Measurements from ENCODE around the gene KRTAP10-10. TPM values are rescaled to one million over a fixed set of nuclear protein-coding genes. Genes with fewer than 3 reads are reported as not detected.

The KRTAP10-10 gene
- total and polyA plus RNA-seq, 9 of the 15 experiments (the other 6 are each of a cell fraction or from before 2014, with no cell fraction given) = not detected

DNA sequence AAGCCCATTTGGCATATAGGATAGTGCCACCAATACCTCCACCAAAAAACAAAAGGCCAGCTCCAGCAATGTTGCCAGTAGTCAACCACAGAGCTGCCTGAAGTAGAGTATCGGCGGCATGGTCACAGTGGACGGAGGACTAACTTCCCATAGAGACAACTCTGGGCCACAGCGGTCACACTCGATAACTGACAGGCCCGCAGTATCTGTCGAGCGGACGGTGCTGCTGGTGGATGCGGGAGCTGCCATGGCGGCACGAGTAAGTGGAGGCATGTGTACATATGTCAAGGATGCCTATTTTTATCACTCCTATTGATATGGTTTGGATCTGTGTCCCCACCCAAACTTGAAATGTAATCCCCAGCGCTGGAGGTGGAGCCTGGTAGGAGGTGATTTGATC lies 40.7 kb downstream of the KRTAP10-10 start:
- CTCF ChIA-PET (ENCODE audit: low intra/inter-chr PET ratio) = no interaction called here
- Histone ChIP-seq H3K9ac (ENCODE audit: insufficient read depth in 1 of 2, low read depth in 2 of 2, low read length in 2 of 2) (no peak overlapping the region), H4K20me1 (replicated peaks; ENCODE audit: control insufficient read depth, insufficient read depth, low read length) (0 out of 2 replicates have a peak, but pooled peaks cover 2% of the 10 kb centered on the region), H3K79me2 (ENCODE audit: control insufficient read depth, insufficient read depth, low read length) (no peaks in the 10 kb centered on the region), H3K9me3 (replicated peaks; ENCODE audit: control insufficient read depth, insufficient read depth, low read depth, low read length) (no peaks in the 10 kb centered on the region), H3K36me3 (ENCODE audit: control insufficient read depth, insufficient read depth, low read length) (no peaks in the 10 kb centered on the region), H3K4me2 (ENCODE audit: insufficient read depth, low read length) (no peak overlapping the region), H2AFZ (ENCODE audit: low read depth, low read length) (no peak overlapping the region), H3K9me1 (ENCODE audit: control insufficient read depth, insufficient read depth, low read length) (no peaks in the 10 kb centered on the region), H3K27me3 (ENCODE audit: control insufficient read depth in 2 of 2, insufficient read depth in 2 of 2, low read length in 2 of 2) (peaks cover 9 to 20% of the 10 kb centered on the region in 2 experiments), H3K4me1 (replicated peaks in 1 of 2; ENCODE audit: control insufficient read depth in 2 of 2, insufficient read depth in 2 of 2, low read length in 2 of 2) (peaks cover 0 to 6% of the 10 kb centered on the region in 2 experiments; a peak in 2 of 5 replicates), H3K4me3 (no peak overlapping the region), H3K27ac (ENCODE audit: extremely low read depth, low read depth, low read length) (no peak overlapping the region)
- intact Hi-C loops (cut with micrococcal nuclease) = no loop called here
- DNase-seq (ENCODE audit: extremely low read depth in 1 of 4, low spot score in 3 of 4) (no peak), ATAC-seq (no peak), FAIRE-seq (no peak)
- no TSS peak for BruUV-seq (replicated peaks)
- POLR2A ChIA-PET = interaction anchor here (1.1 kb wide), 1 partner anchor 94 kb away, joined by 4 read pairs; no protein-coding TSS in a partner anchor
- in situ Hi-C loops (cut with MboI) = no loop called here
- 0% methylated on average over 13 of the region's 13 CpGs for WGBS (ENCODE audit: insufficient coverage, low coverage, missing lambda C conversion rate)
- TF ChIP-seq, protein P1, sequence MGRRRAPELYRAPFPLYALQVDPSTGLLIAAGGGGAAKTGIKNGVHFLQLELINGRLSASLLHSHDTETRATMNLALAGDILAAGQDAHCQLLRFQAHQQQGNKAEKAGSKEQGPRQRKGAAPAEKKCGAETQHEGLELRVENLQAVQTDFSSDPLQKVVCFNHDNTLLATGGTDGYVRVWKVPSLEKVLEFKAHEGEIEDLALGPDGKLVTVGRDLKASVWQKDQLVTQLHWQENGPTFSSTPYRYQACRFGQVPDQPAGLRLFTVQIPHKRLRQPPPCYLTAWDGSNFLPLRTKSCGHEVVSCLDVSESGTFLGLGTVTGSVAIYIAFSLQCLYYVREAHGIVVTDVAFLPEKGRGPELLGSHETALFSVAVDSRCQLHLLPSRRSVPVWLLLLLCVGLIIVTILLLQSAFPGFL (CRISPR knock-in tag; IDR thresholded peaks at IDR 0.05) = no peak
- TF ChIP-seq MCM7 (IDR thresholded peaks at IDR 0.05) (no peak), MXI1 (IDR thresholded peaks at IDR 0.05; ENCODE audit: low read depth, low read length) (no peak), HNRNPK (IDR thresholded peaks at IDR 0.05; ENCODE audit: low read depth, low read length, poor library complexity, severe bottlenecking) (no peak), SRSF7 (optimal IDR thresholded peaks at IDR 0.05; ENCODE audit: low read depth, low read length) (no peak), KAT2B (IDR thresholded peaks at IDR 0.05; ENCODE audit: low read depth, low read length) (no peak), ZNF134 (CRISPR knock-in tag; conservative IDR thresholded peaks at IDR 0.05) (no peak), CBFA2T3 (IDR thresholded peaks at IDR 0.05) (no peak), NCOA2 (IDR thresholded peaks at IDR 0.05; ENCODE audit: partially characterized antibody in 2 of 2) (no peak), FOXA3 (CRISPR knock-in tag; conservative IDR thresholded peaks at IDR 0.05 in 1 of 2, IDR thresholded peaks at IDR 0.05 in 1 of 2) (no peak)
- TF ChIP-seq, protein P2, sequence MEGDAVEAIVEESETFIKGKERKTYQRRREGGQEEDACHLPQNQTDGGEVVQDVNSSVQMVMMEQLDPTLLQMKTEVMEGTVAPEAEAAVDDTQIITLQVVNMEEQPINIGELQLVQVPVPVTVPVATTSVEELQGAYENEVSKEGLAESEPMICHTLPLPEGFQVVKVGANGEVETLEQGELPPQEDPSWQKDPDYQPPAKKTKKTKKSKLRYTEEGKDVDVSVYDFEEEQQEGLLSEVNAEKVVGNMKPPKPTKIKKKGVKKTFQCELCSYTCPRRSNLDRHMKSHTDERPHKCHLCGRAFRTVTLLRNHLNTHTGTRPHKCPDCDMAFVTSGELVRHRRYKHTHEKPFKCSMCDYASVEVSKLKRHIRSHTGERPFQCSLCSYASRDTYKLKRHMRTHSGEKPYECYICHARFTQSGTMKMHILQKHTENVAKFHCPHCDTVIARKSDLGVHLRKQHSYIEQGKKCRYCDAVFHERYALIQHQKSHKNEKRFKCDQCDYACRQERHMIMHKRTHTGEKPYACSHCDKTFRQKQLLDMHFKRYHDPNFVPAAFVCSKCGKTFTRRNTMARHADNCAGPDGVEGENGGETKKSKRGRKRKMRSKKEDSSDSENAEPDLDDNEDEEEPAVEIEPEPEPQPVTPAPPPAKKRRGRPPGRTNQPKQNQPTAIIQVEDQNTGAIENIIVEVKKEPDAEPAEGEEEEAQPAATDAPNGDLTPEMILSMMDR (IDR thresholded peaks at IDR 0.05 in 2 of 3, conservative IDR thresholded peaks at IDR 0.05 in 1 of 3; ENCODE audit: insufficient read depth in 2 of 3, low read depth in 1 of 3, low read length in 3 of 3) = no peak
- TF ChIP-seq, protein P3, sequence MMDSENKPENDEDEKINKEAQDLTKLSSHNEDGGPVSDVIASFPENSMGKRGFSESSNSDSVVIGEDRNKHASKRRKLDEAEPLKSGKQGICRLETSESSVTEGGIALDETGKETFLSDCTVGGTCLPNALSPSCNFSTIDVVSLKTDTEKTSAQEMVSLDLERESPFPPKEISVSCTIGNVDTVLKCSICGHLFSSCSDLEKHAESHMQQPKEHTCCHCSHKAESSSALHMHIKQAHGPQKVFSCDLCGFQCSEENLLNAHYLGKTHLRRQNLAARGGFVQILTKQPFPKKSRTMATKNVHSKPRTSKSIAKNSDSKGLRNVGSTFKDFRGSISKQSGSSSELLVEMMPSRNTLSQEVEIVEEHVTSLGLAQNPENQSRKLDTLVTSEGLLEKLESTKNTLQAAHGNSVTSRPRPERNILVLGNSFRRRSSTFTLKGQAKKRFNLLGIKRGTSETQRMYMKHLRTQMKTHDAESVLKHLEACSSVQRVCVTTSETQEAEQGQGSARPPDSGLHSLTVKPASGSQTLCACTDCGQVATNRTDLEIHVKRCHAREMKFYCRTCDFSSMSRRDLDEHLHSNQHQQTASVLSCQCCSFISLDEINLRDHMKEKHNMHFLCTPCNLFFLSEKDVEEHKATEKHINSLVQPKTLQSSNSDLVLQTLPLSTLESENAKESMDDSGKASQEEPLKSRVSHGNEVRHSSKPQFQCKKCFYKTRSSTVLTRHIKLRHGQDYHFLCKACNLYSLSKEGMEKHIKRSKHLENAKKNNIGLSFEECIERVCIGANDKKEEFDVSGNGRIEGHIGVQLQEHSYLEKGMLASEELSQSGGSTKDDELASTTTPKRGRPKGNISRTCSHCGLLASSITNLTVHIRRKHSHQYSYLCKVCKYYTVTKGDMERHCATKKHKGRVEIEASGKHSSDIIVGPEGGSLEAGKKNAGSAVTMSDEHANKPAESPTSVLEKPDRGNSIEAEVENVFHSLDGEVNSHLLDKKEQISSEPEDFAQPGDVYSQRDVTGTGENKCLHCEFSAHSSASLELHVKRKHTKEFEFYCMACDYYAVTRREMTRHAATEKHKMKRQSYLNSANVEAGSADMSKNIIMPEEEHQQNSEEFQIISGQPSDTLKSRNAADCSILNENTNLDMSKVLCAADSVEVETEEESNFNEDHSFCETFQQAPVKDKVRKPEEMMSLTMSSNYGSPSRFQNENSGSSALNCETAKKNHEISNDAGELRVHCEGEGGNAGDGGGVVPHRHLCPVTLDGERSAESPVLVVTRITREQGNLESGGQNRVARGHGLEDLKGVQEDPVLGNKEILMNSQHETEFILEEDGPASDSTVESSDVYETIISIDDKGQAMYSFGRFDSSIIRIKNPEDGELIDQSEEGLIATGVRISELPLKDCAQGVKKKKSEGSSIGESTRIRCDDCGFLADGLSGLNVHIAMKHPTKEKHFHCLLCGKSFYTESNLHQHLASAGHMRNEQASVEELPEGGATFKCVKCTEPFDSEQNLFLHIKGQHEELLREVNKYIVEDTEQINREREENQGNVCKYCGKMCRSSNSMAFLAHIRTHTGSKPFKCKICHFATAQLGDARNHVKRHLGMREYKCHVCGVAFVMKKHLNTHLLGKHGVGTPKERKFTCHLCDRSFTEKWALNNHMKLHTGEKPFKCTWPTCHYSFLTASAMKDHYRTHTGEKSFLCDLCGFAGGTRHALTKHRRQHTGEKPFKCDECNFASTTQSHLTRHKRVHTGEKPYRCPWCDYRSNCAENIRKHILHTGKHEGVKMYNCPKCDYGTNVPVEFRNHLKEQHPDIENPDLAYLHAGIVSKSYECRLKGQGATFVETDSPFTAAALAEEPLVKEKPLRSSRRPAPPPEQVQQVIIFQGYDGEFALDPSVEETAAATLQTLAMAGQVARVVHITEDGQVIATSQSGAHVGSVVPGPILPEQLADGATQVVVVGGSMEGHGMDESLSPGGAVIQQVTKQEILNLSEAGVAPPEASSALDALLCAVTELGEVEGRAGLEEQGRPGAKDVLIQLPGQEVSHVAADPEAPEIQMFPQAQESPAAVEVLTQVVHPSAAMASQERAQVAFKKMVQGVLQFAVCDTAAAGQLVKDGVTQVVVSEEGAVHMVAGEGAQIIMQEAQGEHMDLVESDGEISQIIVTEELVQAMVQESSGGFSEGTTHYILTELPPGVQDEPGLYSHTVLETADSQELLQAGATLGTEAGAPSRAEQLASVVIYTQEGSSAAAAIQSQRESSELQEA (IDR thresholded peaks at IDR 0.05; ENCODE audit: low read depth) = no peak

Measured in K562 (cell line).